ENCODE data around the gene KCNJ2.

- TF ChIP-seq CTCF (IDR thresholded peaks at IDR 0.05) (no peak), POLR2A (IDR thresholded peaks at IDR 0.05) (no peak)
Measured at GRCh38 chr17:70134042-70134441, 35.3 kb upstream of the KCNJ2 start.
